ENCODE data around the gene TMEM132D.

- TF ChIP-seq, protein P1, sequence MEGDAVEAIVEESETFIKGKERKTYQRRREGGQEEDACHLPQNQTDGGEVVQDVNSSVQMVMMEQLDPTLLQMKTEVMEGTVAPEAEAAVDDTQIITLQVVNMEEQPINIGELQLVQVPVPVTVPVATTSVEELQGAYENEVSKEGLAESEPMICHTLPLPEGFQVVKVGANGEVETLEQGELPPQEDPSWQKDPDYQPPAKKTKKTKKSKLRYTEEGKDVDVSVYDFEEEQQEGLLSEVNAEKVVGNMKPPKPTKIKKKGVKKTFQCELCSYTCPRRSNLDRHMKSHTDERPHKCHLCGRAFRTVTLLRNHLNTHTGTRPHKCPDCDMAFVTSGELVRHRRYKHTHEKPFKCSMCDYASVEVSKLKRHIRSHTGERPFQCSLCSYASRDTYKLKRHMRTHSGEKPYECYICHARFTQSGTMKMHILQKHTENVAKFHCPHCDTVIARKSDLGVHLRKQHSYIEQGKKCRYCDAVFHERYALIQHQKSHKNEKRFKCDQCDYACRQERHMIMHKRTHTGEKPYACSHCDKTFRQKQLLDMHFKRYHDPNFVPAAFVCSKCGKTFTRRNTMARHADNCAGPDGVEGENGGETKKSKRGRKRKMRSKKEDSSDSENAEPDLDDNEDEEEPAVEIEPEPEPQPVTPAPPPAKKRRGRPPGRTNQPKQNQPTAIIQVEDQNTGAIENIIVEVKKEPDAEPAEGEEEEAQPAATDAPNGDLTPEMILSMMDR (IDR thresholded peaks at IDR 0.05; ENCODE audit: insufficient read depth, low read depth, low read length): no peak
- no peak for TF ChIP-seq EZH2 (IDR thresholded peaks at IDR 0.05; ENCODE audit: insufficient read depth, low read length)
Measured at GRCh38 chr12:129179941-129180553, 723.8 kb downstream of the TMEM132D start.

Data from astrocyte (in vitro differentiated cells and primary cell).